ENCODE measurements around the gene DPYSL3.

DNA sequence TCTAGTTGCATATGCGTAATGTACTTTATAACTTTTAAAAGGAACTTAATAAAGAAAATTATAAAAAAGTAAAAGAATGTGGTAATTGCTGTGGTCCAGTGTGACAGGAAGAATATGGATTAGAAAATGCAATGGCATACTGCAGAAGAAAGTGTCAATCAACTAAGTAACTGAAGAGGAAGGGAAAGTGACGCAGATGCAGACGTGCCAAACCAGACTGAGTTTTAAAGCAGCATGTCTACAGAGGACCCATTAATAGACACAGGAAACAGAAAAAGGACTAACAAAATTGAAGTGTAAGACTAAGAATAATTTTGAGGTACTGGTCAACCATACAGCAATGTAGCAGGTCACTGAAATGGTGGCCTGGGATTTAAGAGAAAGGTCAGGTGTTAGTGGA is 73.3 kb downstream of the DPYSL3 start:
- TF ChIP-seq, protein P1, sequence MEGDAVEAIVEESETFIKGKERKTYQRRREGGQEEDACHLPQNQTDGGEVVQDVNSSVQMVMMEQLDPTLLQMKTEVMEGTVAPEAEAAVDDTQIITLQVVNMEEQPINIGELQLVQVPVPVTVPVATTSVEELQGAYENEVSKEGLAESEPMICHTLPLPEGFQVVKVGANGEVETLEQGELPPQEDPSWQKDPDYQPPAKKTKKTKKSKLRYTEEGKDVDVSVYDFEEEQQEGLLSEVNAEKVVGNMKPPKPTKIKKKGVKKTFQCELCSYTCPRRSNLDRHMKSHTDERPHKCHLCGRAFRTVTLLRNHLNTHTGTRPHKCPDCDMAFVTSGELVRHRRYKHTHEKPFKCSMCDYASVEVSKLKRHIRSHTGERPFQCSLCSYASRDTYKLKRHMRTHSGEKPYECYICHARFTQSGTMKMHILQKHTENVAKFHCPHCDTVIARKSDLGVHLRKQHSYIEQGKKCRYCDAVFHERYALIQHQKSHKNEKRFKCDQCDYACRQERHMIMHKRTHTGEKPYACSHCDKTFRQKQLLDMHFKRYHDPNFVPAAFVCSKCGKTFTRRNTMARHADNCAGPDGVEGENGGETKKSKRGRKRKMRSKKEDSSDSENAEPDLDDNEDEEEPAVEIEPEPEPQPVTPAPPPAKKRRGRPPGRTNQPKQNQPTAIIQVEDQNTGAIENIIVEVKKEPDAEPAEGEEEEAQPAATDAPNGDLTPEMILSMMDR (IDR thresholded peaks at IDR 0.05) = no peak
- TF ChIP-seq EP300 (IDR thresholded peaks at IDR 0.05; ENCODE audit: low read depth) = no peak

All from transverse colon (tissue), 3 donors.